Sigmoid colon (tissue), 7 donors: Measurements from ENCODE around the gene GCFC2. TPM values are rescaled to one million over a fixed set of nuclear protein-coding genes. Genes with fewer than 3 reads are reported as not detected.

Experiments
- DNase-seq: peaks from one replicate; pipeline ENCODE4 v3.0.0-alpha.2; 2019
- H3K27ac ChIP-seq, 4 donors: fragments of 200-600 bp; sonication (generic); one replicate each; pipeline ENCODE4 v1.5.1; 2016 to 2019; ENCODE audit warnings: mild to moderate bottlenecking in 1 of 4
- H3K27me3 ChIP-seq, 3 donors: fragments of 200-600 bp; sonication (generic); one replicate each; pipeline ENCODE4 v1.5.1; 2019; ENCODE audit warnings: mild to moderate bottlenecking in 1 of 3
- H3K36me3 ChIP-seq, 4 donors: fragments of 200-600 bp; sonication (generic); one replicate each; pipeline ENCODE4 v1.5.1; 2016 to 2019
- H3K4me1 ChIP-seq, 4 donors: fragments of 200-600 bp; sonication (generic); one replicate each; pipeline ENCODE4 v1.5.1; 2017 to 2019
- H3K4me3 ChIP-seq, 4 donors: fragments of 200-600 bp; sonication (generic); one replicate each; pipeline ENCODE4 v1.5.1; 2017 to 2019; ENCODE audit warnings: mild to moderate bottlenecking in 2 of 4, moderate library complexity in 1 of 4
- H3K9me3 ChIP-seq, 4 donors: fragments of 200-600 bp in 3 of 4; sonication (generic) in 3 of 4; one replicate each; pipeline versions ENCODE4 v1.5.1 to v1.6.1; 2013 to 2019
- EP300 ChIP-seq, 4 donors: sonication (generic); formaldehyde crosslinking; IDR thresholded peaks; one replicate each; pipeline ENCODE4 v1.6.1; 2017; ENCODE audit warnings: antibody characterized with exemption in 4 of 4
- POLR2A ChIP-seq, 2 donors: fragments of 450-650 bp; IDR thresholded peaks; one replicate each; pipeline ENCODE4 v1.6.1; 2016; ENCODE audit warnings: antibody characterized with exemption in 2 of 2, mild to moderate bottlenecking in 2 of 2, moderate library complexity in 2 of 2
- POLR2AphosphoS5 ChIP-seq, 4 donors: sonication (generic); formaldehyde crosslinking; IDR thresholded peaks; one replicate each; pipeline ENCODE4 v1.6.1; 2017; ENCODE audit warnings: antibody characterized with exemption in 4 of 4
- whole genome bisulfite sequencing, 2 donors: extraction: QIAGEN DNeasy Blood & Tissue Kit; methylation state at CpG; one replicate each; pipeline ENCODE4 v1.1.7; 2013; 5-methylcytosine and 5-hydroxymethylcytosine counted together
- intact Hi-C: fragments of 100-400 bp; cut with DNase I; formaldehyde crosslinking; loops from one replicate; pipeline ENCODE4 v1.15.1; 2023
- polyA plus RNA-seq, 3 donors: library from polyadenylated mRNA; stranded (reverse); fragments of 200-250 nt; gene quantifications; one replicate each; pipeline ENCODE4 v1.2.3, GENCODE V29; 2013
- total RNA-seq, 4 donors: library from RNA; depleted of rRNA; stranded (reverse); fragments of >200 nt; gene quantifications; one replicate each; pipeline ENCODE4 v1.1.0, GENCODE V29; 2016
- TF ChIP-seq, protein P1 (sequence below), 4 experiments: fragments of 450-650 bp in 3 of 4; fragments of 200-600 bp in 1 of 4; IDR thresholded peaks; one replicate each; pipeline ENCODE4 v1.5.1; 2016 to 2019; ENCODE audit warnings: antibody characterized with exemption in 4 of 4, mild to moderate bottlenecking in 3 of 4, moderate library complexity in 2 of 4
- donor health status: healthy with polysubstance abuse.
- donor health status: Bipolar disorder and iron deficiency.
- donor health status: healthy.

GCFC2 gene
- total and polyA plus RNA-seq, 7 donors: 8.1 to 35.5 (median 22.2) TPM

DNA sequence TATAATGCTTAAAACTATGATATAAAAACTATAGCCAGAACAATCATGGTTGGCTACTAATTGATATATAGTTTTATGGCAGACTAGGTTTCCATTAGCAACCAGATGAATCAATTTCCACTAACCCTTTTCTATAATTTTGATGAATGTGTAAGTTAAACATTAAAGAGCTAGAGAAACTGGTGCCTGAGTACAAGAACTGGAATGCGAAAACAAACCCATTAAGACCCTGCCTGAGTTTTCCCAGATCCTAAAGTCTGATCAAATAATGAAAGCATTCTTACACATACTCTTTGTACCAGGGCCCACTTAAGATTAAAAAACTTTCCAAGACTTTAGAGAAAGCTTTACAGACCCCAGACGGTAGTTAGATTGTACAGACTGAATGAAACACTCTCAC, 42.8 kb downstream of the GCFC2 start:
- Histone ChIP-seq H3K9me3 (no peaks in the 10 kb centered on the region), H3K36me3 (peaks cover 0 to 65% (median 6%) of the 10 kb centered on the region in 4 donors), H3K4me3 (no peak overlapping the region), H3K27ac (no peak overlapping the region), H3K4me1 (peaks cover 0 to 16% (median 0%) of the 10 kb centered on the region in 4 donors), H3K27me3 (no peaks in the 10 kb centered on the region)
- intact Hi-C loops: no loop called here
- DNase-seq: no peak
- 85 to 93% methylated on average over 2 of the region's 2 CpGs for WGBS, 2 donors
- no peak for TF ChIP-seq EP300 (IDR thresholded peaks at IDR 0.05)
- TF ChIP-seq POLR2A (IDR thresholded peaks at IDR 0.05): no peak
- TF ChIP-seq, protein P1, sequence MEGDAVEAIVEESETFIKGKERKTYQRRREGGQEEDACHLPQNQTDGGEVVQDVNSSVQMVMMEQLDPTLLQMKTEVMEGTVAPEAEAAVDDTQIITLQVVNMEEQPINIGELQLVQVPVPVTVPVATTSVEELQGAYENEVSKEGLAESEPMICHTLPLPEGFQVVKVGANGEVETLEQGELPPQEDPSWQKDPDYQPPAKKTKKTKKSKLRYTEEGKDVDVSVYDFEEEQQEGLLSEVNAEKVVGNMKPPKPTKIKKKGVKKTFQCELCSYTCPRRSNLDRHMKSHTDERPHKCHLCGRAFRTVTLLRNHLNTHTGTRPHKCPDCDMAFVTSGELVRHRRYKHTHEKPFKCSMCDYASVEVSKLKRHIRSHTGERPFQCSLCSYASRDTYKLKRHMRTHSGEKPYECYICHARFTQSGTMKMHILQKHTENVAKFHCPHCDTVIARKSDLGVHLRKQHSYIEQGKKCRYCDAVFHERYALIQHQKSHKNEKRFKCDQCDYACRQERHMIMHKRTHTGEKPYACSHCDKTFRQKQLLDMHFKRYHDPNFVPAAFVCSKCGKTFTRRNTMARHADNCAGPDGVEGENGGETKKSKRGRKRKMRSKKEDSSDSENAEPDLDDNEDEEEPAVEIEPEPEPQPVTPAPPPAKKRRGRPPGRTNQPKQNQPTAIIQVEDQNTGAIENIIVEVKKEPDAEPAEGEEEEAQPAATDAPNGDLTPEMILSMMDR (IDR thresholded peaks at IDR 0.05): no peak
- TF ChIP-seq POLR2AphosphoS5 (IDR thresholded peaks at IDR 0.05): no peak

DNA sequence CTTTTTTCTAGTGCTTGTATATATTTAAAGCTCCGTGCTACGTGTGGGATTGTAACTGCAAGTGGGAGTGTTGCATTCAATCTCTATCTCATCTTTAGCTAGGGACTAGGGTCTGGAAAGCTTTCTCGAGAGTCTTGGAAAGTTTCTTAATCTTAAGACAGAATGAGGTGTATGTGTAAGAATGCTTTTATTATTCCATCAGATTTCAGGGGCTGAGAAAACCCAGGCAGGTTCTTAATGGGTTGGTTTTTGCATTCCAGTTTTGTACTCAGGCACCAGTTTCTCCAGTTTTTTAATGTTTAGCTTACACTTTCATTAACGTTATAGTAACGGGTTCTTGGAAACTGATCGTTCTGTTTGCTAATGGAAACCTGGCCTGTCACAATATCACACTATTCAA, 43.8 kb downstream of the GCFC2 start:
- WGBS, 2 donors: 92% methylated on average over 6 of the region's 6 CpGs
- H3K36me3 ChIP-seq: peaks cover 0 to 64% (median 3%) of the 10 kb centered on the region in 4 donors
- H3K9me3 ChIP-seq: no peaks in the 10 kb centered on the region
- no peak for DNase-seq
- H3K27ac ChIP-seq: no peak overlapping the region
- H3K27me3 ChIP-seq: no peaks in the 10 kb centered on the region
- intact Hi-C loops: no loop called here
- peaks cover 0 to 16% (median 0%) of the 10 kb centered on the region in 4 donors for H3K4me1 ChIP-seq
- TF ChIP-seq, protein P1 (IDR thresholded peaks at IDR 0.05): no peak
- no peak for TF ChIP-seq EP300 (IDR thresholded peaks at IDR 0.05)
- TF ChIP-seq POLR2A (IDR thresholded peaks at IDR 0.05): no peak
- TF ChIP-seq POLR2AphosphoS5 (IDR thresholded peaks at IDR 0.05): no peak
- H3K4me3 ChIP-seq: no peak overlapping the region

DNA sequence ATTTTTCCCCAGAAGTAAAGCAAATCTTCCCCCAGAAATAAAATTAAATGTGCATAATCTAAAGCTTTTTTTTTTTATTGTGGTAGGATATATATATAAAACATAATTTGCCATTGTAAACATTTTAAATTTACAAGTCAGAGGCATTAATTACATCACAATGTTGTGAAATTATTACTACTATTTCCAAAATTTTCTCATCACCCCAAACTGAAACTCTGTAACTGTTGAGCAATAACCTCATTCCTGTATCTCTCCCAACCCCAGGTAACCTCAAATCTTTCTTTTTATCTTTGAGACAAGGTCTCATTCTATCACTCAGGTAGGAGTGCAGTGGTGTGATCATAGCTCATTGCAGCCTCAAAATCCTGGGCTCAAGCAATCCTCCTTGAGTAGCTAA, 52.9 kb downstream of the GCFC2 start:
- H3K4me3 ChIP-seq: no peak overlapping the region
- no peak for DNase-seq
- TF ChIP-seq, protein P1 (IDR thresholded peaks at IDR 0.05): no peak
- TF ChIP-seq POLR2A (IDR thresholded peaks at IDR 0.05) (no peak), POLR2AphosphoS5 (IDR thresholded peaks at IDR 0.05) (no peak), EP300 (IDR thresholded peaks at IDR 0.05) (no peak)
- H3K4me1 ChIP-seq: no peaks in the 10 kb centered on the region
- H3K27ac ChIP-seq: no peak overlapping the region
- H3K27me3 ChIP-seq: no peaks in the 10 kb centered on the region
- intact Hi-C loops: no loop called here
- peaks cover 13 to 90% (median 37%) of the 10 kb centered on the region in 4 donors for H3K36me3 ChIP-seq
- H3K9me3 ChIP-seq: no peaks in the 10 kb centered on the region

DNA sequence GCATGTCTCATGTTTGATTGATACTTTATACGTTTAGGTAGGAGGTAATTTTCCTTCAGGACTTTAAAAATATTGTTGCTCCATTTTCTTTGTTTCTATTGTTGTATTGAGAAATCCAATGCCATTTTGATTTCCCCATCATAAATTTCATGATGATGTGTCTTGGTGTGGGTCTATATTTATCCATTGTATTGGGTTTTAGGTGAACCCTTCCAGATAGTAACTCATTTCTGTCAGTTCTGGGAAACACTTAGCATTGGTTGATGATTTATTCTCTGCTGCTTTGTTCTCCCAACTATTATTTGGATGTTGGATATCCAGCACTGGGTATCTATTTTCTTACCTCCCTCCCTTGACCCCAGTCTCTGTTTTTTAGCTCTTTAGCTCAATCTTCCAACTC, 54.2 kb downstream of the GCFC2 start:
- intact Hi-C loops: no loop called here
- H3K4me1 ChIP-seq: no peaks in the 10 kb centered on the region
- no peaks in the 10 kb centered on the region for H3K27me3 ChIP-seq
- no peak overlapping the region for H3K27ac ChIP-seq
- TF ChIP-seq, protein P1 (IDR thresholded peaks at IDR 0.05): no peak
- no peak for TF ChIP-seq EP300 (IDR thresholded peaks at IDR 0.05)
- no peak for TF ChIP-seq POLR2AphosphoS5 (IDR thresholded peaks at IDR 0.05)
- no peak for TF ChIP-seq POLR2A (IDR thresholded peaks at IDR 0.05)
- 95 to 98% methylated on average over 1 of the region's 1 CpG for WGBS, 2 donors
- H3K36me3 ChIP-seq: peaks cover 17 to 93% (median 41%) of the 10 kb centered on the region in 4 donors
- H3K4me3 ChIP-seq: no peak overlapping the region
- no peak for DNase-seq
- no peaks in the 10 kb centered on the region for H3K9me3 ChIP-seq

DNA sequence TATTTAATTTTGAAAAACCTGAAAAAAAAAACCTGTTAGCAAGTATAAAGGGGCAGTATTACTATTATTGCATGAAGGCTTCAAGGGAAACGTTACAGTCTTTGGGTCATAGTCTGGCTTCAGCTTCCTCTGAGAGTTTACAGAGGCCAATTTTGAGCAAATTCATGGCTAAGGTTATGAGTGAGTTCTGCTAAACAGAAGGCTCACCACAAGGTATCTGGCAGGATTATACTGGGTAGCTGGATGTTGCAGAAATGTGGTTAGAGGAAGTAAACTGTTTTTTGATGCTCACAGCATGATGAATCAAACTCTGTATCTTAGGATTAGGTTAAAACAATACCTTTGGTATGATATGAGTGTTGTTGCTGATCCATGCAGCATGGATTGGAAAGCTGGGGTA, 54.9 kb downstream of the GCFC2 start:
- TF ChIP-seq POLR2AphosphoS5 (IDR thresholded peaks at IDR 0.05): no peak
- TF ChIP-seq, protein P1 (IDR thresholded peaks at IDR 0.05): no peak
- TF ChIP-seq POLR2A (IDR thresholded peaks at IDR 0.05): no peak
- TF ChIP-seq EP300 (IDR thresholded peaks at IDR 0.05): no peak
- intact Hi-C loops: no loop called here
- H3K27me3 ChIP-seq: no peaks in the 10 kb centered on the region
- peaks cover 17 to 93% (median 36%) of the 10 kb centered on the region in 4 donors for H3K36me3 ChIP-seq
- no peaks in the 10 kb centered on the region for H3K9me3 ChIP-seq
- H3K4me3 ChIP-seq: no peak overlapping the region
- no peaks in the 10 kb centered on the region for H3K4me1 ChIP-seq
- no peak overlapping the region for H3K27ac ChIP-seq
- 77 to 91% methylated on average over 1 of the region's 1 CpG for WGBS, 2 donors
- DNase-seq: no peak
